GM23338 (cell line): ENCODE data around the gene PVALB. TPM values are rescaled to one million over a fixed set of nuclear protein-coding genes. Genes with fewer than 3 reads are reported as not detected.

ENCODE experiments used
- ATAC-seq: fragments of 200-7000 bp; cut with Tn5 transposase; 3 replicates; pipeline ENCODE4 v1.9.1; 2020
- DNase-seq: peaks from one replicate; pipeline ENCODE4 v3.0.0-alpha.2; 2015; ENCODE audit warnings: low spot score
- H2AFZ ChIP-seq: fragments of 200-600 bp; sonication (generic); 2 replicates; pipeline ENCODE4 v1.8.0; 2016; ENCODE audit warnings: antibody characterized with exemption, mild to moderate bottlenecking, moderate library complexity
- H3F3A ChIP-seq: fragments of 200-600 bp; sonication (generic); replicated peaks from 2 replicates; pipeline ENCODE4 v1.8.0; 2017; ENCODE audit warnings: antibody characterized with exemption, mixed run types, low read depth
- H3K27ac ChIP-seq: fragments of 200-600 bp; sonication (generic); 2 replicates; pipeline ENCODE4 v1.6.1; 2016; ENCODE audit warnings: low read depth
- H3K27me3 ChIP-seq: fragments of 200-600 bp; sonication (generic); 2 replicates; pipeline ENCODE4 v1.8.0; 2016; ENCODE audit warnings: mild to moderate bottlenecking, mixed run types, moderate library complexity; ENCODE audit not compliant: insufficient read depth
- H3K36me3 ChIP-seq: fragments of 200-600 bp; sonication (generic); 2 replicates; pipeline ENCODE4 v1.8.0; 2016; ENCODE audit warnings: mild to moderate bottlenecking; ENCODE audit not compliant: insufficient read depth
- H3K4me1 ChIP-seq: fragments of 200-600 bp; sonication (generic); 2 replicates; pipeline ENCODE4 v1.8.0; 2016; ENCODE audit warnings: mild to moderate bottlenecking, moderate library complexity; ENCODE audit not compliant: insufficient read depth
- H3K4me2 ChIP-seq: fragments of 200-600 bp; sonication (generic); 2 replicates; pipeline ENCODE4 v1.7.1; 2017; ENCODE audit warnings: mixed run types
- H3K4me3 ChIP-seq: fragments of 200-600 bp; sonication (generic); 2 replicates; pipeline ENCODE4 v1.6.1; 2016; ENCODE audit warnings: mixed run types
- H3K79me2 ChIP-seq: fragments of 200-600 bp; sonication (generic); replicated peaks from 2 replicates; pipeline ENCODE4 v1.8.0; 2017; ENCODE audit warnings: mild to moderate bottlenecking; ENCODE audit not compliant: insufficient read depth
- H3K9me2 ChIP-seq: fragments of 200-600 bp; sonication (generic); 2 replicates; pipeline ENCODE4 v1.8.0; 2017; ENCODE audit not compliant: insufficient read depth
- H4K20me1 ChIP-seq: fragments of 200-600 bp; sonication (generic); replicated peaks from 2 replicates; pipeline ENCODE4 v1.8.0; 2017; ENCODE audit warnings: mild to moderate bottlenecking; ENCODE audit not compliant: insufficient read depth
- H3K27ac Mint-ChIP-seq: 2 replicates; pipeline ENCODE4 v1.8.0; 2020; ENCODE audit warnings: inconsistent platforms, mild to moderate bottlenecking, moderate library complexity, mixed read lengths
- H3K27me3 Mint-ChIP-seq: 3 replicates; pipeline ENCODE4 v1.8.0; 2022; ENCODE audit warnings: low read depth, mild to moderate bottlenecking, moderate library complexity, mixed read lengths, inconsistent platforms; ENCODE audit not compliant: insufficient read depth, poor library complexity
- H3K36me3 Mint-ChIP-seq: 3 replicates; pipeline ENCODE4 v1.8.0; 2021; ENCODE audit warnings: low read depth, mild to moderate bottlenecking, inconsistent platforms, moderate library complexity, mixed read lengths
- H3K4me1 Mint-ChIP-seq: 3 replicates; pipeline ENCODE4 v1.8.0; 2020; ENCODE audit warnings: mild to moderate bottlenecking, inconsistent platforms, mixed read lengths
- H3K4me3 Mint-ChIP-seq: 3 replicates; pipeline ENCODE4 v1.8.0; 2021; ENCODE audit warnings: moderate library complexity, mild to moderate bottlenecking, inconsistent platforms, mixed read lengths
- H3K9me3 Mint-ChIP-seq: 3 replicates; pipeline ENCODE4 v1.8.0; 2020; ENCODE audit warnings: moderate library complexity, mild to moderate bottlenecking, inconsistent platforms, mixed read lengths
- CREB1 ChIP-seq: fragments of 250-450 bp; sonication (Bioruptor Pico); IDR thresholded peaks from 2 replicates; pipeline ENCODE4 v1.5.0; 2020; ENCODE audit warnings: low read depth, mild to moderate bottlenecking, moderate library complexity
- EZH2 ChIP-seq: fragments of 200-600 bp; sonication (generic); IDR thresholded peaks from one replicate; pipeline ENCODE4 v1.8.0; 2017; ENCODE audit warnings: antibody characterized with exemption, mild to moderate bottlenecking, low read depth; ENCODE audit not compliant: unreplicated experiment
- JUNB ChIP-seq: IDR thresholded peaks from one replicate; pipeline ENCODE4 v1.6.1; 2016; ENCODE audit warnings: antibody characterized with exemption; ENCODE audit not compliant: unreplicated experiment
- NANOG ChIP-seq: IDR thresholded peaks from 2 replicates; pipeline ENCODE4 v1.6.1; 2016; ENCODE audit warnings: antibody characterized with exemption, borderline replicate concordance
- POLR2AphosphoS5 ChIP-seq: IDR thresholded peaks from 2 replicates; pipeline ENCODE4 v1.6.1; 2016; ENCODE audit warnings: antibody characterized with exemption, low read depth
- STAT1 ChIP-seq: IDR thresholded peaks from one replicate; pipeline ENCODE4 v1.6.1; 2016; ENCODE audit warnings: antibody characterized with exemption; ENCODE audit not compliant: unreplicated experiment
- ZNF331 ChIP-seq: fragments of 250-450 bp; sonication (Bioruptor Pico); IDR thresholded peaks from 2 replicates; pipeline ENCODE4 v1.5.0; 2020; ENCODE audit warnings: low read depth, mild to moderate bottlenecking, moderate library complexity
- polyA plus RNA-seq: library from polyadenylated mRNA; unstranded; fragments of >200 nt; fragmentation: Nextera tagmentation; extraction: Ambion mirVana; gene quantifications from 2 replicates; pipeline ENCODE4 v1.2.1, GENCODE V29; 2016
- total RNA-seq: library from RNA; depleted of rRNA; stranded (reverse); fragments of >200 nt; shearing (Covaris generic); gene quantifications from 2 replicates; pipeline ENCODE4 v1.2.3, GENCODE V29; 2014
- TF ChIP-seq, protein P1 (sequence below): IDR thresholded peaks from one replicate; pipeline ENCODE4 v1.6.1; 2018; ENCODE audit warnings: antibody characterized with exemption; ENCODE audit not compliant: unreplicated experiment
- TF ChIP-seq, protein P2 (sequence below): IDR thresholded peaks from 2 replicates; pipeline ENCODE4 v1.6.1; 2016; ENCODE audit warnings: antibody characterized with exemption
- TF ChIP-seq, protein P3 (sequence below): fragments of 250-450 bp; sonication (Bioruptor Pico); IDR thresholded peaks from 2 replicates; pipeline ENCODE4 v1.5.0; 2020; ENCODE audit warnings: mild to moderate bottlenecking, moderate library complexity

Gene PVALB
- total and polyA plus RNA-seq, 2 experiments from 2014 or later = 7.9 TPM; not detected in 1

DNA sequence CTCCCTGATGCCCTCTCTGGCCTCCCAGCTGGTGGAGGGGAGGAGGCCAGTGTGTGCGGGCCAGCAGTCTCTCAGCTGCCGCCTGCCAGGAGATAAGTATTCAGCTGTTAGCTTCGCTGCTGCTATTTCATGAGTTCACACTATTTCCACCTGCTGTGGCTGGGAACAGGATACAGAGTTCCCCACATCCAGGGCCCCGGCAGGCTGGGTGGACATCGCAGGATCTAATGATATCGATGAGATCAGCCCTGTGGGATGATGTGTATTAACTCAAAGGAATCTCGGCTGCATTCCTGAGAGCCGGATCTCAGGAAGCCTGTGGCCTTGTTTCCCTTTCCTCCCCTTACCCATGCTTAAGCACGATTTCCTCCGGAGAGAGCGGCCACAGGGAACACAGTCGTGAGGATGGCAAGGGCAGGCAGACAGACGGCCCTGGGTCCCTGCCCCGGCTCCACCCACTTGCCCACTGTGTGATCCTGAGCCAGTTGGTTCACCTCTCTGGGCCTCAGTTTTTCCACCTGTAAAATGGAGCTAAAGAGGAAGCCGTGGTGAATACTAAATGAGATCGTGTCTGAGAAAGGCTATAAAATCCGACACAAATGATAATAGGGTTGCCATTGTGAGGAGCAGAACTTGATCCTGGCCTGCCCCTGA lies 6.5 kb upstream of the PVALB start:
- Histone ChIP-seq H3K27ac (peak overlapping the region; percentile 4; the same call in 1 of the 2 replicates), H3K79me2 (no peaks in the 10 kb centered on the region), H3F3A (no peaks in the 10 kb centered on the region), H3K4me3 (no peak overlapping the region), H3K36me3 (no peaks in the 10 kb centered on the region), H3K9me2 (no peaks in the 10 kb centered on the region), H3K4me2 (no peak overlapping the region), H4K20me1 (no peaks in the 10 kb centered on the region), H2AFZ (no peak overlapping the region), H3K27me3 (peaks cover 3% of the 10 kb centered on the region; the same call in 1 of the 2 replicates), H3K4me1 (peaks cover 8% of the 10 kb centered on the region)
- DNase-seq = peak; percentile 81
- peak; percentile 33 for ATAC-seq
- H3K27me3 Mint-ChIP-seq = peaks cover 24% of the 10 kb centered on the region
- peak overlapping the region; percentile 15; the same call in 1 of the 2 replicates for H3K27ac Mint-ChIP-seq
- H3K36me3 Mint-ChIP-seq = no peaks in the 10 kb centered on the region
- TF ChIP-seq POLR2AphosphoS5 = no peak
- TF ChIP-seq CREB1 = no peak
- TF ChIP-seq JUNB = no peak
- no peak for TF ChIP-seq EZH2
- TF ChIP-seq NANOG = no peak
- TF ChIP-seq, protein P1, sequence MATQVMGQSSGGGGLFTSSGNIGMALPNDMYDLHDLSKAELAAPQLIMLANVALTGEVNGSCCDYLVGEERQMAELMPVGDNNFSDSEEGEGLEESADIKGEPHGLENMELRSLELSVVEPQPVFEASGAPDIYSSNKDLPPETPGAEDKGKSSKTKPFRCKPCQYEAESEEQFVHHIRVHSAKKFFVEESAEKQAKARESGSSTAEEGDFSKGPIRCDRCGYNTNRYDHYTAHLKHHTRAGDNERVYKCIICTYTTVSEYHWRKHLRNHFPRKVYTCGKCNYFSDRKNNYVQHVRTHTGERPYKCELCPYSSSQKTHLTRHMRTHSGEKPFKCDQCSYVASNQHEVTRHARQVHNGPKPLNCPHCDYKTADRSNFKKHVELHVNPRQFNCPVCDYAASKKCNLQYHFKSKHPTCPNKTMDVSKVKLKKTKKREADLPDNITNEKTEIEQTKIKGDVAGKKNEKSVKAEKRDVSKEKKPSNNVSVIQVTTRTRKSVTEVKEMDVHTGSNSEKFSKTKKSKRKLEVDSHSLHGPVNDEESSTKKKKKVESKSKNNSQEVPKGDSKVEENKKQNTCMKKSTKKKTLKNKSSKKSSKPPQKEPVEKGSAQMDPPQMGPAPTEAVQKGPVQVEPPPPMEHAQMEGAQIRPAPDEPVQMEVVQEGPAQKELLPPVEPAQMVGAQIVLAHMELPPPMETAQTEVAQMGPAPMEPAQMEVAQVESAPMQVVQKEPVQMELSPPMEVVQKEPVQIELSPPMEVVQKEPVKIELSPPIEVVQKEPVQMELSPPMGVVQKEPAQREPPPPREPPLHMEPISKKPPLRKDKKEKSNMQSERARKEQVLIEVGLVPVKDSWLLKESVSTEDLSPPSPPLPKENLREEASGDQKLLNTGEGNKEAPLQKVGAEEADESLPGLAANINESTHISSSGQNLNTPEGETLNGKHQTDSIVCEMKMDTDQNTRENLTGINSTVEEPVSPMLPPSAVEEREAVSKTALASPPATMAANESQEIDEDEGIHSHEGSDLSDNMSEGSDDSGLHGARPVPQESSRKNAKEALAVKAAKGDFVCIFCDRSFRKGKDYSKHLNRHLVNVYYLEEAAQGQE = no peak
- no peak overlapping the region for H3K4me3 Mint-ChIP-seq
- H3K9me3 Mint-ChIP-seq = no peaks in the 10 kb centered on the region
- H3K4me1 Mint-ChIP-seq = peaks cover 17% of the 10 kb centered on the region

DNA sequence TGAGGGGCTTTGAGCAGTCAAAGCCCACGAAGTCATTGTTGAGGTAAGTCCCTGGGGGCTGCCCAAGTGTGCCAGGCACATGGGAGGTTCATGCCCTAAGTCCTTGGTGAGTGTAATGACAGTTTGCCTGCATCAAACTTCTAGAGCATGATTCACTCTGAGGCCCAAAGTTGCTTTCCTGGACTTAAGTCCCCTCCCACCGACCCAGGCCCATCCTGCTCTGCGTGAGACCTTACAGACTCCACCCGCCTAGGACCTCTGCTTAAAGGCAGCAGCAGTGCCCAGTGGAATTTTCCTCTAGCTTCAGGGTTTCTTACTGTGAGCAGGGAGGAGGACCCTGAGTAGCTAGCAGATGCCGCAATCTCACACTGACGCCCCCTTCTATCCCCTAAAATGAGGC lies 5.7 kb upstream of the PVALB start:
- ATAC-seq = peak; percentile 56
- H3K27ac Mint-ChIP-seq = no peak overlapping the region
- H3K4me1 Mint-ChIP-seq = peaks cover 19% of the 10 kb centered on the region
- TF ChIP-seq ZNF331 (CRISPR knock-in tag) (no peak), STAT1 (no peak), POLR2AphosphoS5 (no peak), JUNB (no peak)
- TF ChIP-seq, protein P2, sequence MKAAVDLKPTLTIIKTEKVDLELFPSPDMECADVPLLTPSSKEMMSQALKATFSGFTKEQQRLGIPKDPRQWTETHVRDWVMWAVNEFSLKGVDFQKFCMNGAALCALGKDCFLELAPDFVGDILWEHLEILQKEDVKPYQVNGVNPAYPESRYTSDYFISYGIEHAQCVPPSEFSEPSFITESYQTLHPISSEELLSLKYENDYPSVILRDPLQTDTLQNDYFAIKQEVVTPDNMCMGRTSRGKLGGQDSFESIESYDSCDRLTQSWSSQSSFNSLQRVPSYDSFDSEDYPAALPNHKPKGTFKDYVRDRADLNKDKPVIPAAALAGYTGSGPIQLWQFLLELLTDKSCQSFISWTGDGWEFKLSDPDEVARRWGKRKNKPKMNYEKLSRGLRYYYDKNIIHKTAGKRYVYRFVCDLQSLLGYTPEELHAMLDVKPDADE = no peak
- TF ChIP-seq, protein P3, sequence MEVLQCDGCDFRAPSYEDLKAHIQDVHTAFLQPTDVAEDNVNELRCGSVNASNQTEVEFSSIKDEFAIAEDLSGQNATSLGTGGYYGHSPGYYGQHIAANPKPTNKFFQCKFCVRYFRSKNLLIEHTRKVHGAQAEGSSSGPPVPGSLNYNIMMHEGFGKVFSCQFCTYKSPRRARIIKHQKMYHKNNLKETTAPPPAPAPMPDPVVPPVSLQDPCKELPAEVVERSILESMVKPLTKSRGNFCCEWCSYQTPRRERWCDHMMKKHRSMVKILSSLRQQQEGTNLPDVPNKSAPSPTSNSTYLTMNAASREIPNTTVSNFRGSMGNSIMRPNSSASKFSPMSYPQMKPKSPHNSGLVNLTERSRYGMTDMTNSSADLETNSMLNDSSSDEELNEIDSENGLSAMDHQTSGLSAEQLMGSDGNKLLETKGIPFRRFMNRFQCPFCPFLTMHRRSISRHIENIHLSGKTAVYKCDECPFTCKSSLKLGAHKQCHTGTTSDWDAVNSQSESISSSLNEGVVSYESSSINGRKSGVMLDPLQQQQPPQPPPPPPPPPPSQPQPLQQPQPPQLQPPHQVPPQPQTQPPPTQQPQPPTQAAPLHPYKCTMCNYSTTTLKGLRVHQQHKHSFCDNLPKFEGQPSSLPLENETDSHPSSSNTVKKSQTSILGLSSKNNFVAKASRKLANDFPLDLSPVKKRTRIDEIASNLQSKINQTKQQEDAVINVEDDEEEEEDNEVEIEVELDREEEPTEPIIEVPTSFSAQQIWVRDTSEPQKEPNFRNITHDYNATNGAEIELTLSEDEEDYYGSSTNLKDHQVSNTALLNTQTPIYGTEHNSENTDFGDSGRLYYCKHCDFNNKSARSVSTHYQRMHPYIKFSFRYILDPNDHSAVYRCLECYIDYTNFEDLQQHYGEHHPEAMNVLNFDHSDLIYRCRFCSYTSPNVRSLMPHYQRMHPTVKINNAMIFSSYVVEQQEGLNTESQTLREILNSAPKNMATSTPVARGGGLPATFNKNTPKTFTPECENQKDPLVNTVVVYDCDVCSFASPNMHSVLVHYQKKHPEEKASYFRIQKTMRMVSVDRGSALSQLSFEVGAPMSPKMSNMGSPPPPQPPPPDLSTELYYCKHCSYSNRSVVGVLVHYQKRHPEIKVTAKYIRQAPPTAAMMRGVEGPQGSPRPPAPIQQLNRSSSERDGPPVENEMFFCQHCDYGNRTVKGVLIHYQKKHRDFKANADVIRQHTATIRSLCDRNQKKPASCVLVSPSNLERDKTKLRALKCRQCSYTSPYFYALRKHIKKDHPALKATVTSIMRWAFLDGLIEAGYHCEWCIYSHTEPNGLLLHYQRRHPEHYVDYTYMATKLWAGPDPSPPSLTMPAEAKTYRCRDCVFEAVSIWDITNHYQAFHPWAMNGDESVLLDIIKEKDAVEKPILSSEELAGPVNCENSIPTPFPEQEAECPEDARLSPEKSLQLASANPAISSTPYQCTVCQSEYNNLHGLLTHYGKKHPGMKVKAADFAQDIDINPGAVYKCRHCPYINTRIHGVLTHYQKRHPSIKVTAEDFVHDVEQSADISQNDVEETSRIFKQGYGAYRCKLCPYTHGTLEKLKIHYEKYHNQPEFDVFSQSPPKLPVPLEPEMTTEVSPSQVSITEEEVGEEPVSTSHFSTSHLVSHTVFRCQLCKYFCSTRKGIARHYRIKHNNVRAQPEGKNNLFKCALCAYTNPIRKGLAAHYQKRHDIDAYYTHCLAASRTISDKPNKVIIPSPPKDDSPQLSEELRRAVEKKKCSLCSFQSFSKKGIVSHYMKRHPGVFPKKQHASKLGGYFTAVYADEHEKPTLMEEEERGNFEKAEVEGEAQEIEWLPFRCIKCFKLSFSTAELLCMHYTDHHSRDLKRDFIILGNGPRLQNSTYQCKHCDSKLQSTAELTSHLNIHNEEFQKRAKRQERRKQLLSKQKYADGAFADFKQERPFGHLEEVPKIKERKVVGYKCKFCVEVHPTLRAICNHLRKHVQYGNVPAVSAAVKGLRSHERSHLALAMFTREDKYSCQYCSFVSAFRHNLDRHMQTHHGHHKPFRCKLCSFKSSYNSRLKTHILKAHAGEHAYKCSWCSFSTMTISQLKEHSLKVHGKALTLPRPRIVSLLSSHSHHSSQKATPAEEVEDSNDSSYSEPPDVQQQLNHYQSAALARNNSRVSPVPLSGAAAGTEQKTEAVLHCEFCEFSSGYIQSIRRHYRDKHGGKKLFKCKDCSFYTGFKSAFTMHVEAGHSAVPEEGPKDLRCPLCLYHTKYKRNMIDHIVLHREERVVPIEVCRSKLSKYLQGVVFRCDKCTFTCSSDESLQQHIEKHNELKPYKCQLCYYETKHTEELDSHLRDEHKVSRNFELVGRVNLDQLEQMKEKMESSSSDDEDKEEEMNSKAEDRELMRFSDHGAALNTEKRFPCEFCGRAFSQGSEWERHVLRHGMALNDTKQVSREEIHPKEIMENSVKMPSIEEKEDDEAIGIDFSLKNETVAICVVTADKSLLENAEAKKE (CRISPR knock-in tag) = no peak

More for the DNA sequence above, 5.7 kb upstream of the PVALB start:
- Histone ChIP-seq H3K79me2 (no peaks in the 10 kb centered on the region), H3K4me1 (peaks cover 12% of the 10 kb centered on the region), H4K20me1 (no peaks in the 10 kb centered on the region), H3K27ac (peak overlapping the region; percentile 4; the same call in 1 of the 2 replicates), H3K4me2 (no peak overlapping the region), H3F3A (no peaks in the 10 kb centered on the region), H3K4me3 (no peak overlapping the region), H3K9me2 (no peaks in the 10 kb centered on the region), H2AFZ (0 out of 2 replicates have a peak overlapping the region, but pooled peaks have one; percentile 38), H3K36me3 (no peaks in the 10 kb centered on the region), H3K27me3 (peaks cover 10% of the 10 kb centered on the region)
- H3K27me3 Mint-ChIP-seq = peaks cover 27% of the 10 kb centered on the region
- no peak overlapping the region for H3K4me3 Mint-ChIP-seq
- no peaks in the 10 kb centered on the region for H3K36me3 Mint-ChIP-seq
- peak; percentile 59 for DNase-seq
- no peaks in the 10 kb centered on the region for H3K9me3 Mint-ChIP-seq
